ENCODE measurements around the gene COG5. TPM values are rescaled to one million over a fixed set of nuclear protein-coding genes. Genes with fewer than 3 reads are reported as not detected.

COG5 gene
- total RNA-seq, 2 donors from 2014 or later = 50.1 to 102 TPM

DNA sequence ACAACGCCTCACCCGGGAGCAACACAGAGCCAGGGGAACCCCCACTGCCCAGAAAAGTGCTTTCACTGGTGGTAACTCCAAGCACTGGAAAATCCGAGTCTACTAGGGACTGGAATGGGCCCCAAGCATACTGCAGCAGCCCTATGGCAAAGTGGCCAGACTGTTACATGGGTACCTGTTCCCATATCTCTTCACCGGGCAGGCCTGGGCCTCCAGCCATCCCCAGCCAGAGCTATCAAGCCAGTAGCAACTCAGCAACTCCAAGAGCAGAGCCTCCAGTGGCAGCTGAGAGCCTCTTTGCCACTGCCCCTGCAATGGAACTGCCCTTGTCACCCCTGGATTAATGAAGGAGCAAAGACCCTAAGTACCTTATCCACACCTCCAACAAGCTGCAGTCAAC lies 321.5 kb downstream of the COG5 start:
- H3K4me3 ChIP-seq = no peak overlapping the region
- H3K36me3 ChIP-seq (replicated peaks in 1 of 2; ENCODE audit: insufficient read depth in 1 of 2, low read depth in 2 of 2) = peaks cover 0 to 2% of the 10 kb centered on the region in 2 donors
- no peaks in the 10 kb centered on the region for H3K27me3 ChIP-seq
- intact Hi-C loops (cut with DNase I) = no loop called here
- H3K4me1 ChIP-seq = no peaks in the 10 kb centered on the region
- 85 to 93% methylated on average over 4 of the region's 4 CpGs for WGBS, 2 donors
- H3K9me3 ChIP-seq = no peaks in the 10 kb centered on the region
- H3K27ac ChIP-seq = no peak overlapping the region
- DNase-seq (no peak), ATAC-seq (no peak)
- TF ChIP-seq, protein P1, sequence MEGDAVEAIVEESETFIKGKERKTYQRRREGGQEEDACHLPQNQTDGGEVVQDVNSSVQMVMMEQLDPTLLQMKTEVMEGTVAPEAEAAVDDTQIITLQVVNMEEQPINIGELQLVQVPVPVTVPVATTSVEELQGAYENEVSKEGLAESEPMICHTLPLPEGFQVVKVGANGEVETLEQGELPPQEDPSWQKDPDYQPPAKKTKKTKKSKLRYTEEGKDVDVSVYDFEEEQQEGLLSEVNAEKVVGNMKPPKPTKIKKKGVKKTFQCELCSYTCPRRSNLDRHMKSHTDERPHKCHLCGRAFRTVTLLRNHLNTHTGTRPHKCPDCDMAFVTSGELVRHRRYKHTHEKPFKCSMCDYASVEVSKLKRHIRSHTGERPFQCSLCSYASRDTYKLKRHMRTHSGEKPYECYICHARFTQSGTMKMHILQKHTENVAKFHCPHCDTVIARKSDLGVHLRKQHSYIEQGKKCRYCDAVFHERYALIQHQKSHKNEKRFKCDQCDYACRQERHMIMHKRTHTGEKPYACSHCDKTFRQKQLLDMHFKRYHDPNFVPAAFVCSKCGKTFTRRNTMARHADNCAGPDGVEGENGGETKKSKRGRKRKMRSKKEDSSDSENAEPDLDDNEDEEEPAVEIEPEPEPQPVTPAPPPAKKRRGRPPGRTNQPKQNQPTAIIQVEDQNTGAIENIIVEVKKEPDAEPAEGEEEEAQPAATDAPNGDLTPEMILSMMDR (IDR thresholded peaks at IDR 0.05) = no peak
- TF ChIP-seq POLR2A (IDR thresholded peaks at IDR 0.05) = no peak

DNA sequence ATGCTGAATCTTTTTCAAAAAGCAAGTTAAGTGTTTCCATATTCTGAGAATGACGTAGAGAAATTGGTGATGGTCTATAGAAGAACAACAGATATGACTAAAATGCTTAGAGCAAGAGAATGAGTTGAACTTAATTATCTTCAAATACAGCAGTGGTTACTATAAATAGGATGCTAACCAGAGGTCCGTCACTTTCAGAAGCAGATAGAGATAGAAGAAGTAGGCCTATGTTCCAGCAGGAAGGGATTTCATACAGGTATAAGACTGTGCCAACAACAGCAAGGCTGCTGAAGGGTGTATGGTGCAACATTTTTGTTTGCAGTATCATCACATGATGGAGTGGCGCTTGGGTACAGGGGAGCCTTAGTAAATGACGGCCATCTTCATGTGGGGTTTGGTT lies 326.3 kb downstream of the COG5 start:
- no peak for TF ChIP-seq POLR2A (IDR thresholded peaks at IDR 0.05)
- TF ChIP-seq, protein P1 (IDR thresholded peaks at IDR 0.05) = no peak

DNA sequence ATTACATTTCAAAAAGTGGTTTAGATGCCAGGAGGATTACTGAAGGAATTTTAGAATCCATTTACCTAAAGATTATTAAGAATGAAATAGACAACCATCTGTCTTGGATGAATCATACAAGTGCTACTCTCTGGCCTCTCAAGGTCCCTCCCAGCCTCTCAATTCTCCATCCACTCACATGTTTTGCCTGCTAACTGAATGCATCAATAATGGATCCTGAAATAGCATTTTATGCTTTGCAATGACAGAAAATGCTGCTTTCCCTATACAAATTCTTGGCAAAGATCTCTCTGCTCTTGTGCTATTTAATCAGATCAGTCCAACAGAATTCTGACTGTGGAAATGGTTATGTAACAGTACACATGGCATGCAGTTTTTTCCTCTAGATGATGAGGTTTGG lies 326.9 kb downstream of the COG5 start:
- no peak for DNase-seq
- ATAC-seq = no peak
- Histone ChIP-seq H3K9me3 (no peaks in the 10 kb centered on the region), H3K4me1 (no peaks in the 10 kb centered on the region), H3K27me3 (no peaks in the 10 kb centered on the region), H3K4me3 (no peak overlapping the region), H3K36me3 (replicated peaks in 1 of 2; ENCODE audit: insufficient read depth in 1 of 2, low read depth in 2 of 2) (peaks cover 0 to 2% of the 10 kb centered on the region in 2 donors), H3K27ac (no peak overlapping the region)
- TF ChIP-seq, protein P1 (IDR thresholded peaks at IDR 0.05) = no peak
- no peak for TF ChIP-seq POLR2A (IDR thresholded peaks at IDR 0.05)
- intact Hi-C loops (cut with DNase I) = no loop called here

More for the DNA sequence above, 326.3 kb downstream of the COG5 start:
- WGBS, 2 donors = 90 to 97% methylated on average over 4 of the region's 4 CpGs
- no peak overlapping the region for H3K4me3 ChIP-seq
- intact Hi-C loops (cut with DNase I) = no loop called here
- H3K36me3 ChIP-seq (replicated peaks in 1 of 2; ENCODE audit: insufficient read depth in 1 of 2, low read depth in 2 of 2) = peaks cover 0 to 2% of the 10 kb centered on the region in 2 donors
- no peaks in the 10 kb centered on the region for H3K9me3 ChIP-seq
- no peak overlapping the region for H3K27ac ChIP-seq
- no peak for DNase-seq
- H3K27me3 ChIP-seq = no peaks in the 10 kb centered on the region
- ATAC-seq = no peak
- no peaks in the 10 kb centered on the region for H3K4me1 ChIP-seq

DNA sequence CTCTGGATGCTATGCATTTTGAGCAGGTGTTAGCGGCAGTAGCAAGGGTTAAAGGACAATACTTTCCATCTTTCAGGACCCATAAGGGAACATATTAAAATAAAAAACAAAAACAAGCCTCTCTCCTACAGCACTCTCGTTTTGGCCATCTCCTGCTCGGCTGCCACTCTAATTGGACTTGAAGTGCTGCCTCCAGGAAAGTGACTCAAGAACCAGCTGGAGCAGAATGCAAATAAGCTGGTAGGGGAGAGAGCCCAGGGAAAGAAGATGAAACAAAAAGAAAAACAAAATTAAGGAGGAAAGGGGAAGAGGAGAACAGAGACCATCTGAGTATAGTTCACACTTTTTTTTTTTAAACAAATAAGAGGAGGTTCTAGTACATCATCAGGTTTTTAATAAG lies 329.3 kb downstream of the COG5 start:
- WGBS, 2 donors = 84 to 89% methylated on average over 3 of the region's 3 CpGs
- ATAC-seq (no peak), DNase-seq (no peak)
- intact Hi-C loops (cut with DNase I) = no loop called here
- H3K36me3 ChIP-seq (replicated peaks in 1 of 2; ENCODE audit: insufficient read depth in 1 of 2, low read depth in 2 of 2) = peaks cover 0 to 2% of the 10 kb centered on the region in 2 donors
- no peaks in the 10 kb centered on the region for H3K4me1 ChIP-seq
- H3K27ac ChIP-seq = no peak overlapping the region
- TF ChIP-seq, protein P1 (IDR thresholded peaks at IDR 0.05) = no peak
- TF ChIP-seq POLR2A (IDR thresholded peaks at IDR 0.05) = no peak
- no peak overlapping the region for H3K4me3 ChIP-seq
- H3K27me3 ChIP-seq = no peaks in the 10 kb centered on the region
- no peaks in the 10 kb centered on the region for H3K9me3 ChIP-seq

DNA sequence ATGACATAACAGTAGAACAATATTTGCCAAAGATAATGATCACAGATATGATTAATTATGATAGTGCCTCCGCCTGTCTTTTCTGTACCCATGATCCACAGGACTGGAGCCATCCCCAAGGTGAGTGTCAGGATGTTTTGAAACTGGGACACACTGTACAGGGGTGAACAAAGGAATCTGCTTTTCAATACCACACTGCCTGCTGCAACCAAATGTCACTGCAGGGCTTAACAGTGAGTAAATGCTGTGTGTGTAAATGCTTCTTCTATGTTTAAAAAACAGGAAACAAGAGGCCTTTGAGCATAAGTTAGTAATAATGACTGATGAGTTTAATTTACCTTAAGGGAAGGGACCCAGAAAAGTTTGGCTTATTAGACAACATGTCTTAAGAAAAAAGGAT lies 329.7 kb downstream of the COG5 start:
- DNase-seq (no peak), ATAC-seq (no peak)
- intact Hi-C loops (cut with DNase I) = no loop called here
- Histone ChIP-seq H3K27ac (no peak overlapping the region), H3K4me3 (no peak overlapping the region), H3K27me3 (no peaks in the 10 kb centered on the region), H3K36me3 (replicated peaks in 1 of 2; ENCODE audit: insufficient read depth in 1 of 2, low read depth in 2 of 2) (peaks cover 0 to 4% of the 10 kb centered on the region in 2 donors), H3K4me1 (no peaks in the 10 kb centered on the region), H3K9me3 (no peaks in the 10 kb centered on the region)
- TF ChIP-seq POLR2A (IDR thresholded peaks at IDR 0.05) = no peak
- TF ChIP-seq, protein P1 (IDR thresholded peaks at IDR 0.05) = no peak
- WGBS, 2 donors = 89 to 90% methylated on average over 1 of the region's 1 CpG
